ENCODE data around the gene ANGPTL8.
A peak's percentile ranks its signal among the peaks of the same experiment; 100 is the strongest.

ANGPTL8 gene

GRCh38 chr19:11203194-11204075 lies 36.0 kb upstream of the ANGPTL8 start:
- peak; percentile 16 to 19 for DNase-seq (ENCODE audit: low read depth in 2 of 2)

- no peak for DNase-seq (ENCODE audit: low read depth in 2 of 2)
Measured at GRCh38 chr19:11204076-11204602, 35.3 kb upstream of the ANGPTL8 start.

- DNase-seq (ENCODE audit: low read depth in 2 of 2) = no peak
Measured at GRCh38 chr19:11204943-11205349, 34.5 kb upstream of the ANGPTL8 start.

- no peak for DNase-seq (ENCODE audit: low read depth in 2 of 2)
Measured at GRCh38 chr19:11205939-11206570, 33.4 kb upstream of the ANGPTL8 start.

- DNase-seq (ENCODE audit: low read depth in 2 of 2) = no peak
Measured at GRCh38 chr19:11208561-11209471, 30.6 kb upstream of the ANGPTL8 start.

GRCh38 chr19:11209839-11210655 lies 29.4 kb upstream of the ANGPTL8 start:
- DNase-seq (ENCODE audit: low read depth in 2 of 2) = no peak

GRCh38 chr19:11210656-11210928 lies 28.8 kb upstream of the ANGPTL8 start:
- DNase-seq (ENCODE audit: low read depth in 2 of 2) = no peak

GRCh38 chr19:11214387-11214786 lies 25.0 kb upstream of the ANGPTL8 start:
- DNase-seq (ENCODE audit: low read depth in 2 of 2) = no peak

GRCh38 chr19:11221082-11221598 lies 18.3 kb upstream of the ANGPTL8 start:
- DNase-seq (ENCODE audit: low read depth in 2 of 2) = no peak

GRCh38 chr19:11223200-11223599 lies 16.2 kb upstream of the ANGPTL8 start:
- no peak for DNase-seq (ENCODE audit: low read depth in 2 of 2)

GRCh38 chr19:11224429-11224828 lies 15.0 kb upstream of the ANGPTL8 start:
- DNase-seq (ENCODE audit: low read depth in 2 of 2) = no peak

- DNase-seq (ENCODE audit: low read depth in 2 of 2) = no peak
Measured at GRCh38 chr19:11225172-11225571, 14.2 kb upstream of the ANGPTL8 start.

GRCh38 chr19:11225815-11226214 lies 13.6 kb upstream of the ANGPTL8 start:
- DNase-seq (ENCODE audit: low read depth in 2 of 2) = no peak

- DNase-seq (ENCODE audit: low read depth in 2 of 2) = no peak
Measured at GRCh38 chr19:11226716-11227166, 12.7 kb upstream of the ANGPTL8 start.

GRCh38 chr19:11227195-11227886 lies 12.1 kb upstream of the ANGPTL8 start:
- DNase-seq (ENCODE audit: low read depth in 2 of 2) = no peak

- no peak for DNase-seq (ENCODE audit: low read depth in 2 of 2)
Measured at GRCh38 chr19:11230621-11231386, 8.6 kb upstream of the ANGPTL8 start.

- no peak for DNase-seq (ENCODE audit: low read depth in 2 of 2)
Measured at GRCh38 chr19:11232555-11232954, 6.9 kb upstream of the ANGPTL8 start.

- DNase-seq (ENCODE audit: low read depth in 2 of 2) = no peak
Measured at GRCh38 chr19:11233073-11233472, 6.3 kb upstream of the ANGPTL8 start.

- DNase-seq (ENCODE audit: low read depth in 2 of 2) = no peak
Measured at GRCh38 chr19:11234486-11235075, 4.8 kb upstream of the ANGPTL8 start.
